Germinal center (tissue), 1 donor: Measurements from ENCODE around the gene BABAM2.
"Not testable (repeated sequence)": the region's sequence is repeated elsewhere in the genome, so short reads cannot be mapped to it uniquely, and the experiment has no call there.

Experiments
- DNase-seq: peaks from one replicate; pipeline ENCODE4 v3.0.0; 2012; ENCODE audit warnings: mixed read lengths, low spot score

BABAM2 gene

DNA sequence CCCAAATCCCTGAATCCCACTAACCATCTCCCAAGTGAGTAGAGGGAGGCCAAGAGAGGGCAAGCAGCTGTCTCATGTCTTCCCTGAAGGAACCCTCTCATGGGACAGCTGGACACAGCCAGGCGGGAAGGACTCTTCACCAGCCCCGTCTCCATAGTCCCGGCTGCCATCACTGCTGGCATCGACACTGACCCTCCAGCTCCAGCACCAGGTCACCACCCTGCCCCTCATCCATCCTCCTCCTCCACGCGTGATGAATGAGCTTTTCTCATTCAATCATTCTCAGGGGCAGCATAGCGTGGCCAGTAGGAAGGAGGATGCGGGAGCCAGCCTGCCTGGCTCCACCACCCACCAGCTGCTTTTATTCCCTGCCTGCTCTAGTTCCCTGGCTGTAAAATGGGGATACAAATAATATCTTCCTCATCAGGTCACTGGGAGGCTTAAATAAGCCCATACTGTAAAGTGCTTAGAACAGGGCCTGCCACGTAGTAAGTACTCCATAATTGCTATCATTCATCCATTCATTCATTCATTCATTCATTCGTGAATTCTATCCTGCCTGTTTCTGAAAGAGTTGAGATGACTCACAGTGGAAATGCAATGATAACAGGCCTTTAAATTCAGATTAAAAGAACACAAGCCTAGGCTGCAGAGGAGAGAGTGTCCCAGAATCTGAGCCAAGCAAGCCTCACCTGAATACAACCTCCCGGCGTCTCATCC is 471.6 kb downstream of the BABAM2 start:
- DNase-seq = no peak

DNA sequence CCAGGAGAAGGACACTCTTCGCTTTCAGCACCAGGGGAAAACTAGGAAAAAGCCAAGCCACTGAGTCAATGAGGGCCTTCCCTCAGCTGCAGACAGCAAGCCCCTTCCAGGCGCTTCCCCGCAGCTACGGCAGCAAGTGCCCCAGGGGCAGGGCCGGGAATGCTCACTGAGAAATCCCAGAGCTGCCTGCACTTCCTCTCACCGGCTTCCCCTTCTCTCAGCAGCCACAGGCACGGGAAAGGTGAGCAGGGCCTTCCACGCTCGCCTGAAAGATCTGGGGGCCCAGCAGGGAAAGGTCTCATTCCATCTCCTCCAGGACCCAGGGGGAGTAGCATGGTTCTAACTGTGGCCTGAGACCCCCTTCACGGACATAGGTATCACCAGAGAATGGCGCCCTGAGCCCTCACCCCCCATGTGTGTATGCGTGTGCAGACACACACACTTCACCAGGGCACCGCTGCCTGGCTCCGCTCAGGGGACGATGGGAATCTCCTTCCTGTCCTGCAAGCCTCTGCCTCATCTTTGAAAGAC is 472.5 kb downstream of the BABAM2 start:
- DNase-seq = no peak

DNA sequence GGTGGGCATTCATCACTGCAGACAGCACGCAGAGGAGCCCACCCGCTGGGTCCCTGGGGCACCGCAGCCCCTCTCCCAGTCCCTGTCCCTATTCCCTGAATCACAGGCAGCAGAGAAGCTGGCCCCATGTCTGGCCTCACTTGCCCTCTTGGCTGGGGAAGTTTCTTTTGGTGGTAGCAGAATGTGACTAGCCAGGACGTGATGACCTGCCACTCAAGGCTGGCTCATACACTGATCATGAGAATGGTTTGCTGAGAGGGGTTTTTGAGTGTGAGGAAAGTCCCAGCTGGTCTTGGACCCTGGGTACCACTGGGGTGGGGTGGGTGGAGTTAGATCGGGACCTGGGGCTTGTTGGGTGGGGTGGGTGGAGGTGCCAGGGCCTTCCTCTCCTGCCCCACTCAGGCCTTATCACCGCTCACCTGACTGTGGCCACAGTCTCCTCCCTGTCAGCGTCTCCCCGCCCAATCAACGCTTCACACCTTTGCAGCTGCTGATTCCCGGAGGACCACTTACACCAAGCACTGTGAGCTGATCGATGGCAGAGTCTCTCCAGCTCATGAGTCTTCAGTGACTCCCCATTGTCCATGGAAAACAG is 473.3 kb downstream of the BABAM2 start:
- no peak for DNase-seq

DNA sequence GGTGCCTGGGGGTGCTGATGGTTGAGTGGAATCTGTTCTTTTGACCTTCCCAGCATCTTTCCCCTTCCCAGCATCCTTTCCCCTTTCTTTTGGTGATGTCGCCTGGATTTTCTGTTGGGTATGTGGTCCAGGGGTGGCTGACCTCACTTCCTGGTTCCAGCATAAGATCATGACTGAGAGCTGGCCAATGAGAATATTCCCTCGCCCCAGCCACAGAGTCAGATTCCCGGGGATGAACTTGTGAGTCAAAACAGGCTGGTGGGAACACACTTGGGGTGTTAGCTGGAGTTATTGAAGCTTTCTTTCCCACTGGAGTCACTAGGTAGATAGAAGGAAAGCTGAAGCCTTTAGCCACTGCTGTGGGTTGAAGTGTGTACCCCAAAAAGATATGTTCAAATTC is 474.1 kb downstream of the BABAM2 start:
- no peak for DNase-seq

DNA sequence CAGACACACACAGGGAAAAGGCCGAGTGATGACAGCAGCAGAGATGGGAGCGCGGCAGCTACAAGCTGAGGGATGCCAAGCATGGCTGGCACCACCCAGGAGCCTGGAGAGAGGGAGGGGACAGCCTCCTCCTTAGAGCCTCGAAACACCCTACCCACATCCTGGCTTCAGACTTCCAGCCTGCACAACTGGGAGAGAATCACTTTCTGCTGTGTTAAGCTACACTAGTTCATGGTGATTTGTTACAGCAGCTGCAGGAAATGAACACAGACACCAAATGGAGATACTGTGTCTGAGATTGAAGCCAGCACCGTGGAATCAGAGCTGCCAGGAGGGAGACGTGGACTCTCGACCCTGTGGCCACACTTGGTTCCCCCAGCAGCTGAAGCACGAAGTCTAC is 474.6 kb downstream of the BABAM2 start:
- DNase-seq = no peak

DNA sequence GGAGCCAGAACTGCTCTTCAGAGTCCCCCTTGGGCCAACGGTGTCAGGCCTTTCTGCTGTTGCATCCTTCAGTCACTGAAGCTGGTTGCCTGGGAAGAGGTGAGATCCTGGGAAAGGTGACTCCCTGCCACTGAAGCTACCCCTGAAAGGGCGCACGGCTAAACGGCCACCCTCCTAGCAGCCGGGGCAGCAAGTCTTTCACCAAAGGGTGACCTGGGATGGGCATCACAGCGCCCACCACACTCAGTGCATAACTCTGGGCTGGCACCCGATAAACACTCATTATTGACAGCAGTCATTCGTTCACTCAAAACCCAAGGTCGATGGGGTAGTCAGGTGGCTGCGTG is 475.6 kb downstream of the BABAM2 start:
- DNase-seq = no peak

DNA sequence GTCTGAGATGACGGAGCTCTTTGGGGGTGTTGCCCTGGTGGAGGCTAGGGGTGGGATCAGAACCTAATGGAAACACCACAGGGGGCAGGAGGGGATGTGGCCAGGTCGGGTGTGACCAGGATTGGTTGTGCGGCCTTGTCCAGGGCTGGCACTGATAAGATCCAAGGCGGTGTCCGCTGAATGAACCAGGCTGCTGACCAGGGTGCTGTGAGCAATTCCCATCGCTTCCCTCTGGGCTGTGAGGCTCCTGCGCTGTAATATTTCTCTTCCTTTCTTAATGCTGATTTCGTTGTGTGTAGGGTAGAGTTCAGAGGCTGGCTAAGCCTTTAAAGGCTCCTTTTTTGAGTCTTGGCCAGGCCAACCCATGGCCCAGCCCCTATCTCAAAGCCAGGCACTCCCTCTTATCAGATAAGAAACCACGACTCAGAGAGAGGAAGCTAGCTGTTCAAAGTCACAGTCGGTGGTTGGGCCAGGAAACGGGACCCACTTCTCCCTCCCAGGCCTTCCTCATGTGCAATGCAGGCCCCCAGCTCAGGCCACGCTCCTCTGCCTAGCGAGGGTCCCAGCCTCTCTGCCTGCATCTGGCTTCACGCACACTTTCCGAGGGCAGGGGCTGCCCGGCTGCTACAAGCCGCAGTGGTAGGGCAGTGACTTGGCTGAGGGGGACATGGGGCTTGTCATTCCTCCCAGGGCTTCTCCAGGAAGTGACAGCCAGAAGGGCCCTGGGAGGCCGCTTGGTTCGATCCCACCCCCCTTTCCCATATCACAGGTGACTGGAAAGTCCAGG is 476.2 kb downstream of the BABAM2 start:
- no peak for DNase-seq

DNA sequence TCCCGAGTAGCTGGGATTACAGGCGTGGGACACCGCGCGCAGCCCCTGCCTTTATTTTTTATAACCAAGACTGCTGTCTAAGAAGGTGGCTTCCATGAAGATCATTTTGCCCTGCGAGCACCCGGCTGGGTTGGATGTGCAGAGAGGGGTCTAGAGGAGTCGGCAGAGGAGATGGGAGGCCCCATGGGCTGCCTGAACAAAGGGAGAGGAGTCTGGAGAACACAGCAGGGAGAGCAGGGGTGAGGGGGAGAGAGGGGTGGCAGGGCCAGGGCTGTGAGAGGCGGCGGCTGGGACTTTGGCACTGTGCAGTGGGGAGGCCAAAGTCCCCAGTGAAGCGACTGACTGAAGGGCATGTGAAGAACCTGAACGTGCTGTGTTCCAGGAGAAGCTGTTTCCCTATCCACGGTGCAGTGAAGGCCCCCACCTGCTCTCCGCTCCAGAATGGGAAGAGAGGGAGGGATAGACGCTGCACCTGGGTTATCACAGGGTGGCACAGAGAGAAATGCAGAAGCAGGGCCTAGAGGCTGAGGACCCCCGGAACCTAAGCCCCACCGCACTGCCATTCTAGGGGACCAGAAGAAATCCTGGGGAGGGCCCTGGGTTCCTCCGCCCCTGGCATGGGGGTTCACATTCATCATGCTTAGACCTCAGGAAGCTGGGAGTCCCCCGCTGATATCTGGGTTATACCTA is 477.3 kb downstream of the BABAM2 start:
- no peak for DNase-seq

DNA sequence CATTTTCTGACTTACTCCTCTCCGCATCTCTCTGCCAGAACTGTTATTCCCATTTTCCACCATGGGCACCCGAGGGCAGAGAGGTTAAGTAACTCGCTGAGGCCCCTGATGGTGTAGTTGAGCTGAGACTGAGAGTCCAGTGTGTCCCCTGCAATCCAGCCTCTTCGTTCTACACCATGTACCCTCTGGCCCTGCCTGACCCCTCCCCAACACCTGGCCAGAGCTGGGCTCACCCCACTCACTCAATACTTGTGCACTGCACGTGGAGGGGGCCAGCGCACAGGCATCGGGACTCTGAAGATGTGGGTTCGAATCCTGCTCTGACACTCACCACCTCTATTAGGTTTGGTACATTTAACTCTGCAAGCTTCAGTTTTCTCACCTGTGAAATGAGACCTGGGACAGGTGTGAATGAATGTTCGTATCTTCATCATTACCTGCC is 477.8 kb downstream of the BABAM2 start:
- no peak for DNase-seq

DNA sequence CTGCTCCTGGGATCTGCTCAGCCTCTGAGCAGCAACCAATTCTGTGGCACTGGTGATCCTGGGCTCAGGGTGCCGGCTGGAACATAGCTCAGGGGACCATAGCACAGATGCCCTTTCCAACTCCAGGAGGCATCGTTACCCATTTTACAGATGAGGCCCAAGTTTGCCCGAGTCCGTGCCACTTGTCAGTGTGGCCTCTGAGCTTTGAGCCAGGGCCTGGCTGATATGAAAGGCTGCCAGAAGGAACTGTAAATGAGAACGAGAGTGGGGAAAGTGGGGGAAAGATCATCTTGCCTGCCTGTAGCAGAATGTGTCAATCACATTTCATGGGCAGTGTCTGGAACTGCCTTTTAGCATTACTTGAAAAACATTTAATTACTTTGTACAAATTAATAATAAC is 478.8 kb downstream of the BABAM2 start:
- no peak for DNase-seq

DNA sequence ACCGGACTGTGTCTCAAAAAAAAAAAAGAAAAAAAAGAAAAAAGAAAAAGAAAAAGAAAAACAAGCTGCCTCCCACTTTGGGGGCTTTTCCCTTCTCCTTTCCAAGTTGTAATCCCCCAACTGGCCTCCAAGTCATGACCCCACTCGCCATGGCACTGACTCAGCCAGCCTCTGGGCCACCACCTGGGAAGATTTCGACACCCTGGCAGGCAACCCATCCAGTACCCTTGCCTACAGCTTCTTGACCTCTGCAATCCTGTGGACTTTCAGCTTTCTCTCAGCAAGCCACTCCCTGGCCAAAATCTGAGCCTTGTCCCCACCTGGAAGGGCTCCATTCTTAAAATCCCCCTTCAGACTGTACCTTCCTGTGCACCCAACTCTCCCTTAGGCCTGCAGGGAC is 479.8 kb downstream of the BABAM2 start:
- no peak for DNase-seq

DNA sequence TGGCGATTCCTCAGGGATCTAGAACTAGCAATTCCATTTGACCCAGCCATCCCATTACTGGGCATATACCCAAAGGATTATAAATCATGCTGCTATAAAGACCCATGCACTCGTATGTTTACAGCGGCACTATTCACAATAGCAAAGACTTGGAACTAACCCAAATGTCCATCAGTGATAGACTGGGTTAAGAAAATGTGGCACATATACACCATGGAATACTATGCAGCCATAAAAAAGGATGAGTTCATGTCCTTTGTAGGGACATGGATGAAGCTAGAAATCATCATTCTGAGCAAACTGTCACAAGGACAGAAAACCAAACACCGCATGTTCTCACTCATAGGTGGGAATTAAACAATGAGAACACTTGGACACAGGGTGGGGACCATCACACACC is 481.2 kb downstream of the BABAM2 start:
- not testable (repeated sequence) for DNase-seq

DNA sequence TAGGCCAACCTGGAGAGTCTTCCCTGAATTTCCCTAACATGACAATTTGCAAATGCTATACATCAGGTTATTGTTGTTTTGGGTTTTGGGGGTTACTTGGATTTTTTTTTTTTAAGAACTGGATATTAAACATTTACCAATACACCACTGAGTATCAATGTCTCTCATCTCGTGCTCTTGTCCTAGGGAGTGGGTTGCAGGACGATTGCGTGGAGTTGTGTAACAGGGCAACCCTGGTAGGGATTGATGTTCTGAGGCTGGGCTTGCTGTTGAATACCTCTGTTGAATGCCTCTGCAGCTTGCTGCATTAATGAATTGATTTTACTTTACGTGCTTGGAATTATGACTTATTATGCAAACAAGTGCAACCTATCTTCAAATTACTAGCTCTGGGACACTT is 483.3 kb downstream of the BABAM2 start:
- no peak for DNase-seq

DNA sequence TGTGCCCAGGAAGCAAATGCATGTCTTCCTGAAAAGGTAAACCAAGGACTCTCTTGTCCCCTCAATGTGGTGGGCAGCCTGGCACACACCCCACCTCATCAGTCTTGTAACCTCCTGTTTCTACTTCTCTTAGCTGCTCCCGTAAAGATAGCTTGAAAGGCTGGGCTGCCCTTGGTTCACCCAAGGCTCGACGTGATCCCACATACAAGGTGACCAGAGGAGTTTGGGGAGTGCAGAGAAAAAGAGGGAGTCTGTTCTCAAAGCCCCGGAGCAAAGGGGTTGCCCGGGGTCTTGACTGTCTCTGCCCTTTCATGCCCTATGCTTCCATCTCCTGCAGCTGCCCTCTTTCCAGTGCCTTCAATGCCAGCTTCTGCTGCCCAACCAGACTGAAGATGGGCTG is 483.8 kb downstream of the BABAM2 start:
- DNase-seq = no peak

DNA sequence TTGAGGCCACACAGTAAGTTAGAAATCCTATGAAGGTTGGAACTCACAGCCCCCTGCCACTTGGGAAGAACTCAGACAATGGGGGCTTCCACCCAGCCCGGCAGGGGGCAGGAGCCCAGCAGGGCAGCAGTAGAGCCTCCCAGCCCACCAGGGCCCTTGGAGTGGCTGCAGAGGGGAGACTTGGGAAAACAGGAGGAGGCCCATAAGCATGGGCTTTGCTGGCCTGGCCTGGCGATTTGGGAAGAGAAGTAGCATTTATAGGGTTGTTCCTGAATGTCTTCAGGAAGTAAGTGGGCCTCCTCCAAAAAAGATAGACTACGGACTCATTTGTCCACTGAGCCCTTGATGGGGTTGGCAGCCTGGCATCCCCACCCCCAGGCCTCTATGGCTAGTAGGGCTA is 484.7 kb downstream of the BABAM2 start:
- DNase-seq = no peak

DNA sequence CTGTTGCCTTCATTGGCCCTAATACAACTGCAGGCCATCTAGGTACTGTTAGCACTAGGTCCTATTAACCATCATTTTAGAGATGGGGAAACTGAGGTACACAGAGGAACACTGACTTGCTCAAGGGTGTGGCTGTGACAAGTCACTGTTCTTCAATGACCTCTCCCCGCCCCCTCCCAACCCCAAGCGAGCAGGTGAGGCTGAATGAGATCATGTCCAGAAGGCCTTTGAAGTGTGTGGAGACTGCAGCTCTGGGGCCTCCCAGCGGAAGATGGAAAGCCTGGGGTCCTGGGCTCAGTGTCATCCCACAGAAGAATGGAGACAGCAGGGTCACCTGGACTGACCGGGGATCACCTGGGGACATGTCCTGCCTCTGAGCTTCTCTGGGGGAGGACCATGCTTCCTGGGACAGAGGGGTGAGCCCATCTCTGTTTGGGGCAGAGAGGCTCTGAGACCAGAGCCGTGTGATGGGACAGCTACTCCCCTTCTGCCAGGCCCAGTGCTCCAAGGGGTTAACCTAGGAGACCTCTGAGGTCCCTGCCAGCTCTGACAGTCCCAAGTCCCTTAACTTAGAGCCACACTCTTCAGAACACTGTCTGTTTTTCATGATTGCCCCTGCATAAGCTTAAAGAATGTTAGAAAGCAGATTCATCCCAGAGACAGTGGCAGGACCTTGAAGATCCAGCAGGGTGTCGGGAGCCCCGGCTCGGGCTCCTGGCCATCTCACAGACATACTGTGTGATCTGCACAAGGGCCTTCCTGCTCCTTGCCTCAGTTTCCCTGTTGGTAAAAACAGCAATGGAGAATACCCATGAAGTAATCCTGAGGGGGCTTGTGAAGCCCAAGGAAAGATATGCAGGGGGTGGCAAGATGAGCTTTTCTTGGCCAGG is 485.5 kb downstream of the BABAM2 start:
- DNase-seq = no peak

DNA sequence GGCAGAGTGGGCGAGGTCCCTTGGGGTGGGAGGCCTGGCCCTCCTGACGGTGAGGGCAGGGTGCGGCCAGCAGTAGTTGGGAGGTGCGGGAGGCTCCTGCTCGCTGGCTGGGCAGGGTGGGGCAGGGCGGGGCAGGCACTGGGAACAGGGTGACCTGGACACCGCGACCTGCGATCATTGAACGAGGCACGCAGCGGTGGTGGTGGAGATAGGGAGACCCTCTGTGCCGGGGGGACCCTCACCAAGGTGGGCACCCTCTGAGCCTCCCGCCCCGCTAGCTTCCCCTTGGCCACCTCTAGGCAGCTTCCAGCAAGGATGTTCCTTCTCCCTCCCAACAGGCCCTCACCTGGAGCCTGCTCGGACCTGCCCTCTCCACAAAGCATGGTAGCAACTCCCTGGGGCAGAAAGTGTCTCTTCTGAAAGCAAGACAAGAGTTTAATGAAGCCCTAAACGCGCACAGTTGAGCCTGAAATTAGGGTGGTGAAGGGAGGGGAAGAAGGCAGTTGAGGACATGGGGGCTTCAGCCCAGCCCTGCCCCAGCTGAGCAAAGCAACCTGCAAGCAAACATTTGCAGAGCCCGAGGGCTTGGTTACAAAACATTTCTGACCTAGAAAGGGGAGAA is 486.8 kb downstream of the BABAM2 start:
- no peak for DNase-seq

DNA sequence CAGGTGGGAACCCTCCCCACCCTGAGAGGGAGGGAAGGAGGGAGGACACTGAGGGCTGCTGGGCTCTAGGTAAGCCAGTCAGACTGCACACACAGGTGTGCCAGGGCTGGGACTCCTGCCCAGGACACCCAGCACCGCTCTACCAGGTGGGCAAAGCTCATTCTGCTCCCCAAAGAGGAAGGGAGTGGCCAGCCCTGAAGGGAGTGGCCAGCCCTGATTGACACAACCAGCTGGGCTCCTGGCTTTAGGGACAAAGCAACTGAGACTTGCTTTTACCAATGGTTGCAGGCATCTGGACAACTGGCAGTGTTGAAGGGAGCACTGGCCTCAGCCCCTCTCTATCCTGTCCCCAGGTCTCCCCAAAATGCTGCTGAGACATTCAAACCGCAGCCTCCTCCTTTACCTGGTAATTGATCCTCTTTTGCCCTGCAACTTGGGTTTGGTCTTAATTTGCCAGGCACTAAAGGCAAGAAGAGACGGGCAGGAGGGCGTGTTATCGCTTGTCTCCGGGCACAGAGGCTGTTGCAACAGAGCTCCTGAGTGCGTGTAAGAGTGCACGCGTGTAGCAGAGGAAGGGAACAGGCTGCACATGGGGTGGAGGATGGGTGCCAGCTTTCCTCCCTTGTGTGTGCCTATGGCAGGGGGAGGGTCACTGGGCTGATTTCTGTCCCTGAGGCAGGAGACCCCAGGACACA is 487.6 kb downstream of the BABAM2 start:
- no peak for DNase-seq

DNA sequence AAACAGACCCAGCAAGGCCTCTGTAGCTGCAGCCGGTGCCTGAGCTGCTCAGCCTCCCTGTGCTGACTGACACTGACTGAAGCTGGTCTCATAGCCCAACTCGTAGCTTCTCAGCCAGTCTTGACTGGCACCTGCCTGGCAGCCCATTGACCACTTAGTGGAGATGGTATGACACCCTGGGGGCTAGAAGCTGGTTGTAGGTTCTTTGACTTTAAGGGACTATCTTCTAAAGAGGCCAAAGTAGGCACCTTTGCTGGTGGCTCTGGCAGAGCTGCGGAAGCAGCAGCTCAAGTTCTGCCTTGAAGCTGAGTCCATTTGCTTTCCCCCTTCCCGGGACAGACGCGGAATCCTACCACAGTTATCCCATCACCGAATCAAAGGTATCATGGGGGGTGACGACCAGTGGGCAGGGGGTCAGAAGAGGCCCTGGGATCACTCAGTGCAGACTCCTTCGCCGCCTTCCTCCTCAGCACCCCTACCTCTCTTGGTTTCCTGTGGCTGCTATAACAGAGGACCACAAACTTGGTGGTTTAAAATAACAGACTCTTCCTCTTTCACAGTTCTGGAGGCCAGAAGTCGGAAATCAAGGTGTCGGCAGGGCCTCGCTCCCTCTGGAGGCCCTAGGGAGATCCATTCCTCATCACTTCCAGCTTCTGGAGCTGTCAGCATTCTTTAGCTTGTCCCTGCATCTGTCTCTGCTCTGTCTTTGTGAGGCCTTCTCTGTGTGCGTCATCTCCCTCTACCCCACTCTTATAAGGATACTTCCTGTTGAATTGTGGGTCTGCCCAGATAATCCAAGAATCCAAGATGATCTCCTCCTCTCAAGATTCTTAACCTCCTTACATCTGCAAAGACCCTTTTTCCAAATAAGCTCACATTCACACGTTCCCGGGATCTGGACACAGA is 488.4 kb downstream of the BABAM2 start:
- no peak for DNase-seq
